22Rv1 (cell line): ENCODE results near the gene CNFN.

Source experiments
- CTCF ChIP-seq: fragments of 450-650 bp; IDR thresholded peaks from 2 replicates; pipeline ENCODE4 v1.5.1; 2017; ENCODE audit warnings: mild to moderate bottlenecking
- ZFX ChIP-seq: fragments of 450-650 bp; IDR thresholded peaks from 2 replicates; pipeline ENCODE4 v1.6.1; 2017; ENCODE audit warnings: antibody characterized with exemption, borderline replicate concordance

- TF ChIP-seq CTCF (no peak), ZFX (no peak)
Measured at GRCh38 chr19:42368765-42369164, 21.3 kb downstream of the CNFN start.
